HepG2 (cell line): ENCODE results near the gene THSD4. TPM values are rescaled to one million over a fixed set of nuclear protein-coding genes. Genes with fewer than 3 reads are reported as not detected.

Source experiments
- ATAC-seq: fragments of 200-7000 bp; cut with Tn5 transposase; 3 replicates; pipeline ENCODE4 v1.9.1; 2020; ENCODE audit warnings: mild to moderate bottlenecking, moderate library complexity
- BruUV-seq: library from RNA; stranded (reverse); fragments of 400-500 nt; replicated peaks from 2 replicates; lab custom pipeline; 2021; lab: Mats Ljungman, UMichigan
- CTCF ChIA-PET: fragments of 300-600 bp; formaldehyde crosslinking; extraction: SDS; loops from one replicate; lab custom pipeline; 2021; ENCODE audit warnings: low total read pairs, inconsistent platforms, low intra/inter-chr PET ratio; lab: Yijun Ruan, JAX
- POLR2A ChIA-PET: fragments of 350-600 bp; sonication (Branson Sonifier 250); formaldehyde crosslinking; loops from one replicate; lab custom pipeline; 2020; ENCODE audit warnings: antibody characterized with exemption, inconsistent platforms; lab: Yijun Ruan, JAX
- DNase-seq: peaks from one replicate; pipeline ENCODE4 v3.0.0-alpha.2; 2015; ENCODE audit warnings: low spot score
- FAIRE-seq: peaks from 3 replicates; lab custom pipeline; 2011; peaks lifted over from hg19 to GRCh38; lab: Jason Lieb, UNC
- H2AFZ ChIP-seq: one replicate; pipeline ENCODE4 v1.6.1; 2011; ENCODE audit warnings: low read length, inconsistent platforms
- H3K27ac ChIP-seq: fragments of 300-600 bp; 3 replicates; pipeline ENCODE4 v1.8.0; 2011; ENCODE audit warnings: mixed run types, mild to moderate bottlenecking, mixed read lengths, low read length, inconsistent platforms; ENCODE audit not compliant: insufficient read depth; ENCODE audit errors: extremely low read length
- H3K27me3 ChIP-seq, 2 experiments: fragments of 200-600 bp in 1 of 2; 2 replicates in 1 of 2; 3 replicates in 1 of 2; pipeline versions ENCODE4 v1.6.0 to v1.8.0; 2011; ENCODE audit warnings: low read length in 2 of 2, mild to moderate bottlenecking in 2 of 2, moderate library complexity in 2 of 2, inconsistent platforms in 1 of 2; ENCODE audit not compliant: insufficient read depth in 2 of 2, control insufficient read depth in 1 of 2
- H3K36me3 ChIP-seq, 2 experiments: fragments of 200-600 bp in 1 of 2; replicated peaks in 1 of 2; 2 replicates in 1 of 2; 3 replicates in 1 of 2; pipeline versions ENCODE4 v1.5.1 to v1.8.0; 2011; ENCODE audit warnings: low read length in 2 of 2, inconsistent platforms in 1 of 2; ENCODE audit not compliant: insufficient read depth in 2 of 2, control insufficient read depth in 1 of 2
- H3K4me1 ChIP-seq: 2 replicates; pipeline ENCODE4 v1.5.1; 2012; ENCODE audit warnings: low read length, inconsistent platforms; ENCODE audit not compliant: insufficient read depth
- H3K4me2 ChIP-seq: 2 replicates; pipeline ENCODE4 v1.6.0; 2011; ENCODE audit warnings: low read depth, low read length, inconsistent platforms
- H3K4me3 ChIP-seq, 3 experiments: fragments of 200-600 bp in 1 of 3; sonication (generic), shearing (Covaris generic) in 1 of 3; replicated peaks in 1 of 3; 2 replicates each; pipeline ENCODE4 v1.5.1; 2011 to 2016; ENCODE audit warnings: low read length in 3 of 3, inconsistent platforms in 2 of 3, low read depth in 2 of 3, mild to moderate bottlenecking in 2 of 3, control low read depth in 1 of 3, mixed read lengths in 1 of 3; ENCODE audit not compliant: insufficient read depth in 1 of 3
- H3K79me2 ChIP-seq: one replicate; pipeline ENCODE4 v1.6.1; 2011; ENCODE audit warnings: low read length, inconsistent platforms; ENCODE audit not compliant: insufficient read depth
- H3K9ac ChIP-seq: 2 replicates; pipeline ENCODE4 v1.6.0; 2011; ENCODE audit warnings: mild to moderate bottlenecking, low read depth, low read length, inconsistent platforms; ENCODE audit not compliant: insufficient read depth
- H3K9me3 ChIP-seq: 2 replicates; pipeline ENCODE4 v1.5.1; 2012; ENCODE audit warnings: mild to moderate bottlenecking, low read length
- H4K20me1 ChIP-seq: 2 replicates; pipeline ENCODE4 v1.6.0; 2011; ENCODE audit warnings: inconsistent platforms, mild to moderate bottlenecking, low read length, moderate library complexity; ENCODE audit not compliant: insufficient read depth
- ARHGAP35 ChIP-seq: sonication (generic); formaldehyde crosslinking; IDR thresholded peaks from 2 replicates; pipeline ENCODE4 v1.9.0; 2022; ENCODE audit warnings: mild to moderate bottlenecking, inconsistent platforms, moderate library complexity, missing genetic modification reagents, borderline replicate concordance
- DNMT1 ChIP-seq: sonication (generic); formaldehyde crosslinking; IDR thresholded peaks from 2 replicates; pipeline ENCODE4 v1.5.1; 2020; ENCODE audit warnings: mild to moderate bottlenecking, missing genetic modification reagents
- FLYWCH1 ChIP-seq: sonication (generic); formaldehyde crosslinking; IDR thresholded peaks from 2 replicates; pipeline ENCODE4 v1.8.1; 2023; ENCODE audit warnings: mild to moderate bottlenecking, missing genetic modification reagents
- HOXA9 ChIP-seq: sonication (generic); formaldehyde crosslinking; IDR thresholded peaks from 2 replicates; pipeline ENCODE4 v1.8.1; 2022; ENCODE audit warnings: missing genetic modification reagents, mild to moderate bottlenecking, moderate library complexity, borderline replicate concordance
- MTF2 ChIP-seq: sonication (generic); formaldehyde crosslinking; IDR thresholded peaks from 2 replicates; pipeline ENCODE4 v1.5.0; 2020; ENCODE audit warnings: missing genetic modification reagents, borderline replicate concordance
- POLR2A ChIP-seq, 2 experiments: IDR thresholded peaks; 2 replicates each; pipeline ENCODE4 v1.6.1; 2011; ENCODE audit warnings: low read depth in 2 of 2, low read length in 2 of 2, mild to moderate bottlenecking in 1 of 2, moderate library complexity in 1 of 2; ENCODE audit not compliant: insufficient read depth in 1 of 2
- SAFB2 ChIP-seq: sonication (generic); formaldehyde crosslinking; IDR thresholded peaks from 2 replicates; pipeline ENCODE4 v1.5.1; 2020; ENCODE audit warnings: missing genetic modification reagents, low read depth, mild to moderate bottlenecking, borderline replicate concordance
- SRSF4 ChIP-seq: fragments of 200-400 bp; formaldehyde crosslinking; IDR thresholded peaks from one replicate; pipeline ENCODE4 v1.6.1; 2018; ENCODE audit warnings: mild to moderate bottlenecking, low read depth, low read length, moderate library complexity; ENCODE audit not compliant: poor library complexity, severe bottlenecking
- ZMYM3 ChIP-seq: sonication (generic); formaldehyde crosslinking; IDR thresholded peaks from 2 replicates; pipeline ENCODE4 v1.5.1; 2020; ENCODE audit warnings: mild to moderate bottlenecking, missing genetic modification reagents
- ZNF768 ChIP-seq: sonication (generic); formaldehyde crosslinking; IDR thresholded peaks from 2 replicates; pipeline ENCODE4 v1.4.0; 2020; ENCODE audit warnings: missing genetic modification reagents
- ZSCAN30 ChIP-seq: sonication (generic); formaldehyde crosslinking; IDR thresholded peaks from 2 replicates; pipeline ENCODE4 v1.5.0; 2020; ENCODE audit warnings: mild to moderate bottlenecking, missing genetic modification reagents
- WGBS: methylation state at CpG from one replicate; pipeline ENCODE4 v1.1.6; 2017; ENCODE audit warnings: low lambda C conversion rate; 5-methylcytosine and 5-hydroxymethylcytosine counted together
- in situ Hi-C: cut with HindIII; loops from 2 replicates; pipeline ENCODE4 v1.10.0; 2017; ENCODE audit warnings: low pct_unique_long_range_greater_than_20kb; ENCODE audit not compliant: extremely low pct_ligation_motif_present
- intact Hi-C: fragments of 100-400 bp; cut with micrococcal nuclease; formaldehyde crosslinking; loops from one replicate; pipeline ENCODE4 v1.10.0; 2022; ENCODE audit not compliant: unreplicated experiment
- polyA plus RNA-seq, 8 experiments: library from polyadenylated mRNA; depleted of rRNA in 3 of 8; stranded (reverse) in 7 of 8; unstranded in 1 of 8; fragments of >200 nt; fragmentation: Illumina TruSeq in 4 of 8; extraction: Trizol in 4 of 8; gene quantifications; 2 replicates each; pipeline versions ENCODE4 v1.2.1 to v1.2.3, GENCODE V29; 2011 to 2016; ENCODE audit warnings: low read depth in 4 of 8, missing spikeins in 1 of 8, mixed read lengths in 1 of 8; ENCODE audit not compliant: insufficient read depth in 1 of 8
- total RNA-seq, 5 experiments: library from RNA; depleted of rRNA; stranded (reverse); fragments of >200 nt; fragmentation: Illumina TruSeq; extraction: Trizol; gene quantifications; 2 replicates each; pipeline ENCODE4 v1.2.3, GENCODE V29; 2016; ENCODE audit warnings: low read depth in 1 of 5
- TF ChIP-seq, protein P1 (sequence below): sonication (generic); formaldehyde crosslinking; IDR thresholded peaks from 2 replicates; pipeline ENCODE4 v1.5.0; 2020; ENCODE audit warnings: mild to moderate bottlenecking, low read depth, missing genetic modification reagents, borderline replicate concordance
- TF ChIP-seq, protein P2 (sequence below): sonication (generic); formaldehyde crosslinking; IDR thresholded peaks from 2 replicates; pipeline ENCODE4 v1.4.0; 2020; ENCODE audit warnings: missing genetic modification reagents
- TF ChIP-seq, protein P3 (sequence below): sonication (generic); formaldehyde crosslinking; conservative IDR thresholded peaks from 2 replicates; pipeline ENCODE4 v1.4.0; 2020; ENCODE audit warnings: missing genetic modification reagents
- TF ChIP-seq, protein P4 (sequence below): sonication (generic); formaldehyde crosslinking; IDR thresholded peaks from 2 replicates; pipeline ENCODE4 v1.4.0; 2020; ENCODE audit warnings: mild to moderate bottlenecking, missing genetic modification reagents

The THSD4 gene
- total and polyA plus RNA-seq, 2 of the 13 experiments (the other 11 are each of a cell fraction or from before 2014, with no cell fraction given), result 0.07 to 0.21 TPM

DNA sequence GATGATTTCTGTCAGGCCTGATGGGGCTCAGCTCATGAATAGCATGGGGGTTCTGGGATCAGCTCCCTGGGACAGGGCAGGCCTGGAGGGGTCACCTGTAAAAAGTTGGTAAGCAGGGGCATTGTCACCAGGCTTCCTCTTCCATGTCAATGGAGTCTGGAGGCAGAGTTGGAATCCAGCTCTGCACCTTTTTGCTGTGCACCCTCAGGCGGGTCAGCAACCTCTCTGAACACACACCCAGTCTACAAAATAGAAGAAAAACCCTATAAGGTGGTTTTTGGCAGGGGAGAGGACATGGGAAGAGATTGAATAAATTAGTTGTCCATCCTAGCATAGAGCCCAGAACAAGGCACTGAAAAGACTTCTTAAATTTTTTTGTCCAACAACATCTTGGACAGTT lies 617.9 kb downstream of the THSD4 start:
- H2AFZ ChIP-seq, result no peak overlapping the region
- ChIA-PET POLR2A (no interaction called here), CTCF (no interaction called here)
- no peaks in the 10 kb centered on the region for H3K79me2 ChIP-seq
- H3K4me3 ChIP-seq, result no peak overlapping the region
- TF ChIP-seq DNMT1 (CRISPR knock-in tag) (no peak), ZMYM3 (CRISPR knock-in tag) (peak; percentile 39; the same call in 1 of the 2 replicates), HOXA9 (no peak), ZNF768 (CRISPR knock-in tag) (peak; percentile 90), ARHGAP35 (no peak), MTF2 (CRISPR knock-in tag) (no peak)
- H3K36me3 ChIP-seq, result no peaks in the 10 kb centered on the region
- H3K4me2 ChIP-seq, result peak overlapping the region; percentile 3; the same call in 1 of the 2 replicates
- DNase-seq, result no peak
- H3K4me1 ChIP-seq, result peaks cover 25% of the 10 kb centered on the region
- no peaks in the 10 kb centered on the region for H3K9me3 ChIP-seq
- in situ Hi-C loops (loop anchor here (10.0 kb wide), 1 partner anchor 158 kb away; no protein-coding TSS in a partner anchor), intact Hi-C loops (no loop called here)
- H4K20me1 ChIP-seq, result no peaks in the 10 kb centered on the region
- WGBS, result 56% methylated on average over 1 of the region's 1 CpG
- H3K27ac ChIP-seq, result no peak overlapping the region
- no peak for FAIRE-seq
- H3K27me3 ChIP-seq, result peaks cover 2 to 14% of the 10 kb centered on the region in 2 experiments; a peak in 2 of 5 replicates
- no TSS peak for BruUV-seq
- H3K9ac ChIP-seq, result no peak overlapping the region
- ATAC-seq, result no peak

DNA sequence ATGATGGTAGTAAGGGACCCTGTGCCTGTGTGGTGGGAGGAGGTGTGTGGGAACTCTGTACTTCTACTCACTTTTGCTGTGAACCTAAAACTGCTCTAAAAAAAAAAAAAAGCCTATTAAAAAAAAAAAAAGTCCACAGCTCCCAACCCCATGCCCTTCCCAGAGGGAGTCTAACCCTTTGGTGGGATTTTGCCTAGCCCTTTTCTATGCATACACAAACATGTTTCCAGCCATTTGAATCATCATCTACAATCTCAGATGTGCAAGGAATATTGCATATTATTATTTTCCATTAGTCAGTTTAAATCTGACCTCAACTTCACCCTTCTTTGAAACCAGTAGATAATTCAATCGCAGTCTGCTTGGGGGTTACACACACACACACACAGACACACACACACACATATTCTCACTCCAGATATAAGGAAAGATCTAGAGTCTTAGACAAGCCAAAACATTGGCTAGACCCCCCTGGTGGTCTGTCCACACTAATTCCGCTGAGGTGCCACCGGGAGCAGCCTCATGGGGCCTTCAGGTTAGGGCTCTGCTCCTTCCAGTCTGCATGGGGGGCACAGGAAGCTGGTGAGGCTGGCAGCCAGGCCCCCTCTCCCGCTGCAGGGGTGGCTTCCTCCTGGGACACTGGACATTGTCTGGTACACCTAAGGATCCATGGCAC lies 619.6 kb downstream of the THSD4 start:
- no TSS peak for BruUV-seq
- no peaks in the 10 kb centered on the region for H3K36me3 ChIP-seq
- no peaks in the 10 kb centered on the region for H4K20me1 ChIP-seq
- H2AFZ ChIP-seq, result no peak overlapping the region
- H3K4me3 ChIP-seq, result no peak overlapping the region
- ChIA-PET POLR2A (no interaction called here), CTCF (no interaction called here)
- H3K9ac ChIP-seq, result no peak overlapping the region
- H3K4me1 ChIP-seq, result peaks cover 39% of the 10 kb centered on the region
- in situ Hi-C loops (loop anchor here (5.0 to 10.0 kb wide), 2 partner anchors 160 to 288 kb away; no protein-coding TSS in a partner anchor), intact Hi-C loops (no loop called here)
- no peak overlapping the region for H3K27ac ChIP-seq
- H3K4me2 ChIP-seq, result no peak overlapping the region
- FAIRE-seq, result no peak
- no peaks in the 10 kb centered on the region for H3K9me3 ChIP-seq
- DNase-seq, result no peak
- peaks cover 2 to 15% of the 10 kb centered on the region in 2 experiments; a peak in 1 of 5 replicates for H3K27me3 ChIP-seq
- H3K79me2 ChIP-seq, result no peaks in the 10 kb centered on the region
- WGBS, result 41% methylated on average over 3 of the region's 4 CpGs
- ATAC-seq, result no peak
- TF ChIP-seq, protein P1, sequence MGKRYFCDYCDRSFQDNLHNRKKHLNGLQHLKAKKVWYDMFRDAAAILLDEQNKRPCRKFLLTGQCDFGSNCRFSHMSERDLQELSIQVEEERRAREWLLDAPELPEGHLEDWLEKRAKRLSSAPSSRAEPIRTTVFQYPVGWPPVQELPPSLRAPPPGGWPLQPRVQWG (CRISPR knock-in tag), result no peak
- TF ChIP-seq SAFB2 (CRISPR knock-in tag), result no peak
- TF ChIP-seq, protein P2, sequence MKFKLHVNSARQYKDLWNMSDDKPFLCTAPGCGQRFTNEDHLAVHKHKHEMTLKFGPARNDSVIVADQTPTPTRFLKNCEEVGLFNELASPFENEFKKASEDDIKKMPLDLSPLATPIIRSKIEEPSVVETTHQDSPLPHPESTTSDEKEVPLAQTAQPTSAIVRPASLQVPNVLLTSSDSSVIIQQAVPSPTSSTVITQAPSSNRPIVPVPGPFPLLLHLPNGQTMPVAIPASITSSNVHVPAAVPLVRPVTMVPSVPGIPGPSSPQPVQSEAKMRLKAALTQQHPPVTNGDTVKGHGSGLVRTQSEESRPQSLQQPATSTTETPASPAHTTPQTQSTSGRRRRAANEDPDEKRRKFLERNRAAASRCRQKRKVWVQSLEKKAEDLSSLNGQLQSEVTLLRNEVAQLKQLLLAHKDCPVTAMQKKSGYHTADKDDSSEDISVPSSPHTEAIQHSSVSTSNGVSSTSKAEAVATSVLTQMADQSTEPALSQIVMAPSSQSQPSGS (CRISPR knock-in tag), result no peak
- no peak for TF ChIP-seq POLR2A (IDR thresholded peaks at IDR 0.05; ENCODE audit: insufficient read depth in 1 of 2, low read depth in 2 of 2, low read length in 2 of 2)
- no peak for TF ChIP-seq FLYWCH1
- TF ChIP-seq, protein P3, sequence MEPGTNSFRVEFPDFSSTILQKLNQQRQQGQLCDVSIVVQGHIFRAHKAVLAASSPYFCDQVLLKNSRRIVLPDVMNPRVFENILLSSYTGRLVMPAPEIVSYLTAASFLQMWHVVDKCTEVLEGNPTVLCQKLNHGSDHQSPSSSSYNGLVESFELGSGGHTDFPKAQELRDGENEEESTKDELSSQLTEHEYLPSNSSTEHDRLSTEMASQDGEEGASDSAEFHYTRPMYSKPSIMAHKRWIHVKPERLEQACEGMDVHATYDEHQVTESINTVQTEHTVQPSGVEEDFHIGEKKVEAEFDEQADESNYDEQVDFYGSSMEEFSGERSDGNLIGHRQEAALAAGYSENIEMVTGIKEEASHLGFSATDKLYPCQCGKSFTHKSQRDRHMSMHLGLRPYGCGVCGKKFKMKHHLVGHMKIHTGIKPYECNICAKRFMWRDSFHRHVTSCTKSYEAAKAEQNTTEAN (CRISPR knock-in tag), result no peak
- TF ChIP-seq, protein P4, sequence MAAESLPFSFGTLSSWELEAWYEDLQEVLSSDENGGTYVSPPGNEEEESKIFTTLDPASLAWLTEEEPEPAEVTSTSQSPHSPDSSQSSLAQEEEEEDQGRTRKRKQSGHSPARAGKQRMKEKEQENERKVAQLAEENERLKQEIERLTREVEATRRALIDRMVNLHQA (CRISPR knock-in tag), result no peak
- no peak for TF ChIP-seq ZSCAN30 (CRISPR knock-in tag)
- no peak for TF ChIP-seq SRSF4
